HEK293 (cell line): ENCODE measurements around the gene LRBA.

Experiments used
- CTCF ChIA-PET: fragments of 350-600 bp; formaldehyde crosslinking; extraction: SDS; loops from one replicate; lab custom pipeline; 2021; ENCODE audit warnings: antibody characterized with exemption; lab: Yijun Ruan, JAX
- POLR2A ChIA-PET: fragments of 300-600 bp; formaldehyde crosslinking; extraction: SDS; loops from one replicate; lab custom pipeline; 2020; ENCODE audit warnings: antibody characterized with exemption, inconsistent platforms; lab: Yijun Ruan, JAX
- H3K27ac ChIP-seq: fragments of 200-500 bp; sonication (Bioruptor generic); 2 replicates; pipeline ENCODE4 v1.5.1; 2014; ENCODE audit warnings: low read depth, low read length, control low read depth, inconsistent platforms; ENCODE audit errors: extremely low read depth
- H3K36me3 ChIP-seq, 2 experiments: fragments of 200-500 bp in 1 of 2; sonication (Bioruptor generic) in 1 of 2; 1 replicate in 1 of 2; 2 replicates in 1 of 2; pipeline ENCODE4 v1.5.1; 2014 to 2017; ENCODE audit warnings: inconsistent platforms in 2 of 2, low read length in 2 of 2; ENCODE audit not compliant: control insufficient read depth in 2 of 2, insufficient read depth in 1 of 2
- H3K4me1 ChIP-seq: fragments of 200-500 bp; sonication (Bioruptor generic); 2 replicates; pipeline ENCODE4 v1.5.1; 2014; ENCODE audit warnings: mild to moderate bottlenecking, low read length, inconsistent platforms; ENCODE audit not compliant: control insufficient read depth, insufficient read depth
- H3K4me3 ChIP-seq: 2 replicates; pipeline ENCODE4 v1.5.1; 2011; ENCODE audit warnings: low read depth, mild to moderate bottlenecking, control low read depth, low read length, moderate library complexity
- H3K9me3 ChIP-seq: fragments of 200-500 bp; sonication (Bioruptor generic); 2 replicates; pipeline ENCODE4 v1.5.1; 2014; ENCODE audit warnings: low read depth, low read length, inconsistent platforms; ENCODE audit not compliant: control insufficient read depth, insufficient read depth
- EGR2 ChIP-seq: fragments of 450-650 bp; formaldehyde crosslinking; IDR thresholded peaks from 2 replicates; pipeline ENCODE4 v1.5.1; 2016; ENCODE audit warnings: low read depth, missing biosample characterization, missing genetic modification characterization
- GLIS1 ChIP-seq: fragments of 450-650 bp; formaldehyde crosslinking; IDR thresholded peaks from 2 replicates; pipeline ENCODE4 v1.5.1; 2016; ENCODE audit warnings: missing biosample characterization, missing genetic modification characterization
- HOXD13 ChIP-seq: sonication (generic); formaldehyde crosslinking; IDR thresholded peaks from 2 replicates; pipeline ENCODE4 v1.8.0; 2022; ENCODE audit warnings: missing genetic modification reagents, borderline replicate concordance
- KLF9 ChIP-seq: fragments of 450-650 bp; formaldehyde crosslinking; IDR thresholded peaks from 2 replicates; pipeline ENCODE4 v1.5.1; 2016; ENCODE audit warnings: missing biosample characterization, missing genetic modification characterization, low read depth
- SCRT2 ChIP-seq: fragments of 450-650 bp; formaldehyde crosslinking; IDR thresholded peaks from 2 replicates; pipeline ENCODE4 v1.5.1; 2016; ENCODE audit warnings: missing biosample characterization, missing genetic modification characterization
- SP7 ChIP-seq: fragments of 450-650 bp; formaldehyde crosslinking; IDR thresholded peaks from 2 replicates; pipeline ENCODE4 v1.5.1; 2016; ENCODE audit warnings: missing biosample characterization, missing genetic modification characterization
- ZBTB7A ChIP-seq: fragments of 450-650 bp; formaldehyde crosslinking; IDR thresholded peaks from 2 replicates; pipeline ENCODE4 v1.5.1; 2016; ENCODE audit warnings: low read depth, missing biosample characterization, missing genetic modification characterization
- ZBTB8A ChIP-seq: fragments of 450-650 bp; formaldehyde crosslinking; IDR thresholded peaks from 2 replicates; pipeline ENCODE4 v1.5.1; 2016; ENCODE audit warnings: missing biosample characterization, missing genetic modification characterization
- ZNF140 ChIP-seq: fragments of 450-650 bp; formaldehyde crosslinking; IDR thresholded peaks from 2 replicates; pipeline ENCODE4 v1.5.1; 2016; ENCODE audit warnings: missing biosample characterization, missing genetic modification characterization
- ZNF16 ChIP-seq: fragments of 450-650 bp; formaldehyde crosslinking; IDR thresholded peaks from 2 replicates; pipeline ENCODE4 v1.5.1; 2016; ENCODE audit warnings: low read depth, missing biosample characterization, missing genetic modification characterization
- ZNF239 ChIP-seq: fragments of 450-650 bp; formaldehyde crosslinking; IDR thresholded peaks from 2 replicates; pipeline ENCODE4 v1.5.1; 2016; ENCODE audit warnings: missing biosample characterization, missing genetic modification characterization
- ZNF629 ChIP-seq: fragments of 450-650 bp; formaldehyde crosslinking; IDR thresholded peaks from 2 replicates; pipeline ENCODE4 v1.5.1; 2017; ENCODE audit warnings: missing biosample characterization, missing genetic modification characterization
- ZNF777 ChIP-seq: fragments of 450-650 bp; formaldehyde crosslinking; IDR thresholded peaks from 2 replicates; pipeline ENCODE4 v1.5.1; 2017; ENCODE audit warnings: missing biosample characterization, missing genetic modification characterization, borderline replicate concordance
- TF ChIP-seq, protein P1 (sequence below): fragments of 450-650 bp; formaldehyde crosslinking; IDR thresholded peaks from 2 replicates; pipeline ENCODE4 v1.5.0; 2017; ENCODE audit warnings: missing biosample characterization, missing genetic modification characterization, borderline replicate concordance
- TF ChIP-seq, protein P2 (sequence below): fragments of 450-650 bp; formaldehyde crosslinking; IDR thresholded peaks from 2 replicates; pipeline ENCODE4 v1.5.1; 2016; ENCODE audit warnings: missing biosample characterization, missing genetic modification characterization, borderline replicate concordance
- TF ChIP-seq, protein P3 (sequence below): fragments of 450-650 bp; formaldehyde crosslinking; IDR thresholded peaks from 2 replicates; pipeline ENCODE4 v1.5.1; 2016; ENCODE audit warnings: missing biosample characterization, missing genetic modification characterization
- TF ChIP-seq, protein P4 (sequence below): fragments of 450-650 bp; formaldehyde crosslinking; IDR thresholded peaks from 2 replicates; pipeline ENCODE4 v1.5.1; 2017; ENCODE audit warnings: missing biosample characterization, missing genetic modification characterization

LRBA gene

DNA sequence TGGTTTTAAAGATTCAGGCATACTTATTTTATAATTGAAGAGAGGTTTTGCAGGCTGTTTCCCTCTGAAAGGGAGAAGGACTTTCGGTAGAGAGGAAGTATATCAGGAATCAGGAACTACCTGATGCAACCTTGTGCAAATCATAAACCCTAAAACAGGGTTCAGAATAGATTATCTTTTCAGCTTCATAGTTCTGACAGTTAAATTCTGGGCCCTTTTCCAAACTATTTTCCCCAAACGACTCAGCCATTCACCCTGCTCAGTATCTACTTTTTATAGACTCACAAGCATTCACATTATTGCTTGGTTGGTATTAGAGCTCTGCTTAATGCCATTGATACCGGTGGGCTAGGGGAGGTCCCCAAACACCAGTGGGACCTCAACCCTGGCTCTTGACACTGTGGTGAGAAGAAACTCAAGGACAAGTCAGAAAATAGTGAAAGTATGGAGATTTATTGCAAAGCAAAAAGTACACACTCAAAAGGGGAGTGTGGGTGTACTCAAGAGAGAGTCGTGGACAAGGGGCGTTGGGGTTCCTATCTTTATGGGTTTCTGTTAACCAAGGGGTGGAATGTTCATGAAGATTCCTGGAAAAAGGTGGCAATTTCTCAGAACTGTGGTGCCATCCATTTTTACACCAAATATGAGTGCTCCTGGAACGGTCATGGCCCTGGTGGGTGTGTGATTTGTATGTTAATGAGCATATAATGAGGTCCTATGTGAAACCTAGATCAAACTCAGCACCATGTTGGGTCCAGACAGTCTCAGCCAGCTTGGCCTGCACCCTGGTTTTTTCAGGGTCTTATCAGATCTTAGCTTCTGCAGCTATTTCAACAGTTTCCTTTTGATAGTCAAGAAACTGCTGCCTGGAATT is 698.5 kb downstream of the LRBA start:
- no peaks in the 10 kb centered on the region for H3K9me3 ChIP-seq
- no peaks in the 10 kb centered on the region for H3K4me1 ChIP-seq
- POLR2A ChIA-PET: no interaction called here
- H3K4me3 ChIP-seq: no peak overlapping the region
- TF ChIP-seq, protein P1, sequence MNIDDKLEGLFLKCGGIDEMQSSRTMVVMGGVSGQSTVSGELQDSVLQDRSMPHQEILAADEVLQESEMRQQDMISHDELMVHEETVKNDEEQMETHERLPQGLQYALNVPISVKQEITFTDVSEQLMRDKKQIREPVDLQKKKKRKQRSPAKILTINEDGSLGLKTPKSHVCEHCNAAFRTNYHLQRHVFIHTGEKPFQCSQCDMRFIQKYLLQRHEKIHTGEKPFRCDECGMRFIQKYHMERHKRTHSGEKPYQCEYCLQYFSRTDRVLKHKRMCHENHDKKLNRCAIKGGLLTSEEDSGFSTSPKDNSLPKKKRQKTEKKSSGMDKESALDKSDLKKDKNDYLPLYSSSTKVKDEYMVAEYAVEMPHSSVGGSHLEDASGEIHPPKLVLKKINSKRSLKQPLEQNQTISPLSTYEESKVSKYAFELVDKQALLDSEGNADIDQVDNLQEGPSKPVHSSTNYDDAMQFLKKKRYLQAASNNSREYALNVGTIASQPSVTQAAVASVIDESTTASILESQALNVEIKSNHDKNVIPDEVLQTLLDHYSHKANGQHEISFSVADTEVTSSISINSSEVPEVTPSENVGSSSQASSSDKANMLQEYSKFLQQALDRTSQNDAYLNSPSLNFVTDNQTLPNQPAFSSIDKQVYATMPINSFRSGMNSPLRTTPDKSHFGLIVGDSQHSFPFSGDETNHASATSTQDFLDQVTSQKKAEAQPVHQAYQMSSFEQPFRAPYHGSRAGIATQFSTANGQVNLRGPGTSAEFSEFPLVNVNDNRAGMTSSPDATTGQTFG (tag by site-specific recombination): no peak
- TF ChIP-seq, protein P2, sequence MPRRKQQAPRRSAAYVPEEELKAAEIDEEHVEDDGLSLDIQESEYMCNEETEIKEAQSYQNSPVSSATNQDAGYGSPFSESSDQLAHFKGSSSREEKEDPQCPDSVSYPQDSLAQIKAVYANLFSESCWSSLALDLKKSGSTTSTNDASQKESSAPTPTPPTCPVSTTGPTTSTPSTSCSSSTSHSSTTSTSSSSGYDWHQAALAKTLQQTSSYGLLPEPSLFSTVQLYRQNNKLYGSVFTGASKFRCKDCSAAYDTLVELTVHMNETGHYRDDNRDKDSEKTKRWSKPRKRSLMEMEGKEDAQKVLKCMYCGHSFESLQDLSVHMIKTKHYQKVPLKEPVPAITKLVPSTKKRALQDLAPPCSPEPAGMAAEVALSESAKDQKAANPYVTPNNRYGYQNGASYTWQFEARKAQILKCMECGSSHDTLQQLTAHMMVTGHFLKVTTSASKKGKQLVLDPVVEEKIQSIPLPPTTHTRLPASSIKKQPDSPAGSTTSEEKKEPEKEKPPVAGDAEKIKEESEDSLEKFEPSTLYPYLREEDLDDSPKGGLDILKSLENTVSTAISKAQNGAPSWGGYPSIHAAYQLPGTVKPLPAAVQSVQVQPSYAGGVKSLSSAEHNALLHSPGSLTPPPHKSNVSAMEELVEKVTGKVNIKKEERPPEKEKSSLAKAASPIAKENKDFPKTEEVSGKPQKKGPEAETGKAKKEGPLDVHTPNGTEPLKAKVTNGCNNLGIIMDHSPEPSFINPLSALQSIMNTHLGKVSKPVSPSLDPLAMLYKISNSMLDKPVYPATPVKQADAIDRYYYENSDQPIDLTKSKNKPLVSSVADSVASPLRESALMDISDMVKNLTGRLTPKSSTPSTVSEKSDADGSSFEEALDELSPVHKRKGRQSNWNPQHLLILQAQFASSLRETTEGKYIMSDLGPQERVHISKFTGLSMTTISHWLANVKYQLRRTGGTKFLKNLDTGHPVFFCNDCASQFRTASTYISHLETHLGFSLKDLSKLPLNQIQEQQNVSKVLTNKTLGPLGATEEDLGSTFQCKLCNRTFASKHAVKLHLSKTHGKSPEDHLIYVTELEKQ (tag by site-specific recombination): no peak
- TF ChIP-seq SP7 (tag by site-specific recombination) (no peak), ZBTB8A (tag by site-specific recombination) (no peak), ZNF629 (tag by site-specific recombination) (no peak), ZNF140 (tag by site-specific recombination) (no peak), GLIS1 (tag by site-specific recombination) (no peak), EGR2 (no peak), ZNF239 (tag by site-specific recombination) (no peak), KLF9 (tag by site-specific recombination) (no peak), HOXD13 (CRISPR knock-in tag) (no peak), ZNF777 (tag by site-specific recombination) (no peak), SCRT2 (no peak), ZBTB7A (tag by site-specific recombination) (no peak), ZNF16 (tag by site-specific recombination) (no peak)
- TF ChIP-seq, protein P3, sequence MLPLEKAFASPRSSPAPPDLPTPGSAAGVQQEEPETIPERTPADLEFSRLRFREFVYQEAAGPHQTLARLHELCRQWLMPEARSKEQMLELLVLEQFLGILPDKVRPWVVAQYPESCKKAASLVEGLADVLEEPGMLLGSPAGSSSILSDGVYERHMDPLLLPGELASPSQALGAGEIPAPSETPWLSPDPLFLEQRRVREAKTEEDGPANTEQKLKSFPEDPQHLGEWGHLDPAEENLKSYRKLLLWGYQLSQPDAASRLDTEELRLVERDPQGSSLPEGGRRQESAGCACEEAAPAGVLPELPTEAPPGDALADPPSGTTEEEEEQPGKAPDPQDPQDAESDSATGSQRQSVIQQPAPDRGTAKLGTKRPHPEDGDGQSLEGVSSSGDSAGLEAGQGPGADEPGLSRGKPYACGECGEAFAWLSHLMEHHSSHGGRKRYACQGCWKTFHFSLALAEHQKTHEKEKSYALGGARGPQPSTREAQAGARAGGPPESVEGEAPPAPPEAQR (tag by site-specific recombination): no peak
- TF ChIP-seq, protein P4, sequence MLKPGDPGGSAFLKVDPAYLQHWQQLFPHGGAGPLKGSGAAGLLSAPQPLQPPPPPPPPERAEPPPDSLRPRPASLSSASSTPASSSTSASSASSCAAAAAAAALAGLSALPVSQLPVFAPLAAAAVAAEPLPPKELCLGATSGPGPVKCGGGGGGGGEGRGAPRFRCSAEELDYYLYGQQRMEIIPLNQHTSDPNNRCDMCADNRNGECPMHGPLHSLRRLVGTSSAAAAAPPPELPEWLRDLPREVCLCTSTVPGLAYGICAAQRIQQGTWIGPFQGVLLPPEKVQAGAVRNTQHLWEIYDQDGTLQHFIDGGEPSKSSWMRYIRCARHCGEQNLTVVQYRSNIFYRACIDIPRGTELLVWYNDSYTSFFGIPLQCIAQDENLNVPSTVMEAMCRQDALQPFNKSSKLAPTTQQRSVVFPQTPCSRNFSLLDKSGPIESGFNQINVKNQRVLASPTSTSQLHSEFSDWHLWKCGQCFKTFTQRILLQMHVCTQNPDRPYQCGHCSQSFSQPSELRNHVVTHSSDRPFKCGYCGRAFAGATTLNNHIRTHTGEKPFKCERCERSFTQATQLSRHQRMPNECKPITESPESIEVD (tag by site-specific recombination): no peak
- TF ChIP-seq, all 188 proteins: peak for 0
- no peaks in the 10 kb centered on the region for H3K36me3 ChIP-seq
- CTCF ChIA-PET: interaction anchor here (0.6 kb wide), 1 partner anchor 75 kb away, joined by 3 read pairs; no protein-coding TSS in a partner anchor
- no peak overlapping the region for H3K27ac ChIP-seq
